ENCODE measurements around the gene HERC2. TPM values are rescaled to one million over a fixed set of nuclear protein-coding genes. Genes with fewer than 3 reads are reported as not detected.

Gene HERC2
- total RNA-seq, 4 donors from 2014 or later, result 42.8 to 77.7 (median 44.4) TPM

DNA sequence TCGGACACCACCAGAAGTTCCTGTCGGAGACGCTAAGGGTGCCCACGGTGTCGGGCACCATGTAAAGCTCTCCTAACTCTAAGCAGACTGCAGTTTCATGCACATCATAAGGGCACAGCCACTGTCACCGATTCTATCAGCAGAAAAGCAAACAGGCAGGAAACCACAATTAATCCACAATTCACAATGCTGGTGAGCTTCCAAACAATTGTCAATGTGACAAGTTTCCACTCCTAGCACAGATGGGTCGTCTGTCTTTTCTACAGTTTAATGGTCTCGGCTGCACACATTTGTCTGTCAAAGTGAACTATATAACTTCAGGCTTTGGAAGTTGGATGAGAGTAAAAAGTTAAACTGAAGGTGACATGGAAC, 214.1 kb downstream of the HERC2 start:
- no peak for DNase-seq (ENCODE audit: low spot score)
- ATAC-seq (ENCODE audit: low FRiP score), result no peak
- no peak for TF ChIP-seq CTCF (IDR thresholded peaks at IDR 0.05)

GRCh38 chr15:28107111-28107903, 214.7 kb downstream of the HERC2 start:
- peak; percentile 34 for ATAC-seq (ENCODE audit: low FRiP score)
- no peak for TF ChIP-seq CTCF (IDR thresholded peaks at IDR 0.05)
- DNase-seq (ENCODE audit: low spot score), result no peak

- ATAC-seq (ENCODE audit: low FRiP score) (peak; percentile 30), DNase-seq (ENCODE audit: low spot score) (no peak)
- TF ChIP-seq CTCF (IDR thresholded peaks at IDR 0.05), result no peak
Measured at GRCh38 chr15:28106294-28107110, 215.5 kb downstream of the HERC2 start.

DNA sequence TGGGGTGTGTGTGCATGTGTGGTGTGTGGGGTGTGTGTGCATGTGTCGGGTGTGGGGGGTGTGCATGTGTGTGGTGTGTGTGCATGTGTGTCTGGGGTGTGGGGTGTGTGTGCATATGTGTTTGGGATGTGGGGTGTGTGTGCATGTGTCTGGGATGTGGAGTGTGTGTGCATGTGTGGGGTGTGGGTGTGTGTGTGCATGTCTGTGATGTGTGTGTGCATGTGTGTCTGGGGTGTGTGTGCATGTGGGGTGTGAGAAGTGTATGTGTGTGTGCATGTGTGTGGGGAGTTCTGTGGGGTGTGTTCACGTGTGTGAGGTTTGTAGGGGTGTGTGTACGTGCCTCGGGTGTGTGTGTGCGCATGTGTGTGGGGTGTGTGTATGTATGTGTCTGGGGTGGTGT, 216.2 kb downstream of the HERC2 start:
- DNase-seq (ENCODE audit: low spot score), result no peak
- no peak for ATAC-seq (ENCODE audit: low FRiP score)
- TF ChIP-seq CTCF (IDR thresholded peaks at IDR 0.05), result no peak

DNA sequence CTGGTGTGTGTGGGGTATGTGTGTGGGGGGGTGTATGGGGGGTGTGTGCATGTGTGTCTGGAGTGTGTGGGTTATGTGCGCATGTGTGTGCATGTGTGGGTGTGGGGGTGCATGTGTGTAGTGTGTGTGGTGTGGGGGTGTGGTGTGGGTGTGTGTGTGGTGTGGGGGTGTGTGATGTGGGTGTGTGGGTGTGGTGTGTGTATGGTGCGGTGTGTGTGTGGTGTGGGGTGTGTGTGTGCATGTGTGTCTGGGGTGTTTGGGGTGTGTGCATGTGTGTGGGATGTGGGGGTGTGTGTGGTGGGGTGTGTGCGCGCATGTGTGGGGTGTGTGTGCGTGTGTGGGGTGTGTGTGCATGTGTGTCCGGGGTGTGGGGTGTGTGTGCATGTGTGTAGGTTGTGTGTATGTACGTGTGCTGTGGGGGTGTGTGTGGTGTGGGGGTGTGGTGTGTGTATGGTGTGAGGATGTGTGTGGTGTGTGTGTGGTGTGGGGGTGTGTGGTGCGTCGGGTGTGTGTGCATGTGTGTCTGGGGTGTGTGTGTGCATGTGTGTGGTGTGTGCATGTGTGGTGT, 216.7 kb downstream of the HERC2 start:
- no peak for ATAC-seq (ENCODE audit: low FRiP score)

GRCh38 chr15:28104326-28104725, 217.7 kb downstream of the HERC2 start:
- ATAC-seq (ENCODE audit: low FRiP score), result no peak
- no peak for TF ChIP-seq CTCF (IDR thresholded peaks at IDR 0.05)
- DNase-seq (ENCODE audit: low spot score), result no peak

More for the DNA sequence above, 216.7 kb downstream of the HERC2 start:
- no peak for TF ChIP-seq CTCF (IDR thresholded peaks at IDR 0.05)
- DNase-seq (ENCODE audit: low spot score), result no peak

Data from omental fat pad (tissue), 4 donors.